Retinal pigment epithelial cell (primary cell): ENCODE results near the gene FAAP24.
"Not testable (repeated sequence)": the region's sequence is repeated elsewhere in the genome, so short reads cannot be mapped to it uniquely, and the experiment has no call there.

ENCODE experiments used
- DNase-seq: peaks from one replicate; pipeline ENCODE4 v3.0.0-alpha.2; 2010; ENCODE audit warnings: low read depth
- H3K4me3 ChIP-seq: 2 replicates; pipeline ENCODE4 v1.5.1; 2011; ENCODE audit warnings: mild to moderate bottlenecking, low read length, control low read depth, moderate library complexity
- TF ChIP-seq, protein P1 (sequence below): conservative IDR thresholded peaks from 2 replicates; pipeline ENCODE4 v1.5.1; 2011; ENCODE audit warnings: low read depth, low read length, control low read depth, inconsistent platforms

FAAP24 gene

DNA sequence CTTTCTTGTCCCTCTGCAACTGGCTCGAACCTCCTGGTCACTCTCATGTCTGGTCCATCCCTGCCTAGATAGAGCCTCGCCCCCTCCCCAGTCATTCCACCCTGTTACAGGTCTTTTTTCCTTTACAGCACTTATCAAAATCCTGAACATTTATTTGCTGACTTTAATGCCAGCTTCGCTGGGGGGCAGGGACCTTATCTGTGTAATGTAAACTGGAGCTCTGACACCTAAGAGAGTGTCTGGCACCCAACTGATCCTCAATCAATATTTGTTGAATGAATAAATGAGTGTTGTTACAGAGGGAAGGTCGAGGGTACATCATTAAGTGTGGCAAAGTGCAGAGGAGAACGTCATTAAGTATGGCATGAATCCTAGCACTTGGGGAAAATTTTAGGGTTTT is 16.7 kb downstream of the FAAP24 start:
- DNase-seq: no peak
- TF ChIP-seq, protein P1, sequence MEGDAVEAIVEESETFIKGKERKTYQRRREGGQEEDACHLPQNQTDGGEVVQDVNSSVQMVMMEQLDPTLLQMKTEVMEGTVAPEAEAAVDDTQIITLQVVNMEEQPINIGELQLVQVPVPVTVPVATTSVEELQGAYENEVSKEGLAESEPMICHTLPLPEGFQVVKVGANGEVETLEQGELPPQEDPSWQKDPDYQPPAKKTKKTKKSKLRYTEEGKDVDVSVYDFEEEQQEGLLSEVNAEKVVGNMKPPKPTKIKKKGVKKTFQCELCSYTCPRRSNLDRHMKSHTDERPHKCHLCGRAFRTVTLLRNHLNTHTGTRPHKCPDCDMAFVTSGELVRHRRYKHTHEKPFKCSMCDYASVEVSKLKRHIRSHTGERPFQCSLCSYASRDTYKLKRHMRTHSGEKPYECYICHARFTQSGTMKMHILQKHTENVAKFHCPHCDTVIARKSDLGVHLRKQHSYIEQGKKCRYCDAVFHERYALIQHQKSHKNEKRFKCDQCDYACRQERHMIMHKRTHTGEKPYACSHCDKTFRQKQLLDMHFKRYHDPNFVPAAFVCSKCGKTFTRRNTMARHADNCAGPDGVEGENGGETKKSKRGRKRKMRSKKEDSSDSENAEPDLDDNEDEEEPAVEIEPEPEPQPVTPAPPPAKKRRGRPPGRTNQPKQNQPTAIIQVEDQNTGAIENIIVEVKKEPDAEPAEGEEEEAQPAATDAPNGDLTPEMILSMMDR: no peak
- no peak overlapping the region for H3K4me3 ChIP-seq

DNA sequence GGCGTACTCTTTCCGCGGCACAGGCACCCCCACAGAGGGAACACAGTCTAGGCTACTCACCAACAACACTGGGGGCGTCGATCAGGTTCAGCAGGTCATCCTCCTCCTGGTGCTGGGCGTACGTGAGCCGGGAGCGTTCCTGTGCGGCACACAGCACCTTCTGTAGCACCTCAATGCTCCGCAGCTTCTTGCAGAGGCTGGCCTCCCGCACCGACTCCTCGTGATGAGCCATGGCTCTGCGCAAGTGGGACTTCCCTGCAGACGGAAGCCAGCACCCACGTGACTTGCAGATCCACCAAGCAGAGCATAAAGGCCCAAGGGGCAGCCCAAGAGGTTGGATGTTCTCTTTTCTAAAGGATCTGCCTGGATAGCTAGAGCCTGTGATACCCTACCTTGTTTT is 23.9 kb downstream of the FAAP24 start:
- not testable (repeated sequence) for H3K4me3 ChIP-seq, DNase-seq

DNA sequence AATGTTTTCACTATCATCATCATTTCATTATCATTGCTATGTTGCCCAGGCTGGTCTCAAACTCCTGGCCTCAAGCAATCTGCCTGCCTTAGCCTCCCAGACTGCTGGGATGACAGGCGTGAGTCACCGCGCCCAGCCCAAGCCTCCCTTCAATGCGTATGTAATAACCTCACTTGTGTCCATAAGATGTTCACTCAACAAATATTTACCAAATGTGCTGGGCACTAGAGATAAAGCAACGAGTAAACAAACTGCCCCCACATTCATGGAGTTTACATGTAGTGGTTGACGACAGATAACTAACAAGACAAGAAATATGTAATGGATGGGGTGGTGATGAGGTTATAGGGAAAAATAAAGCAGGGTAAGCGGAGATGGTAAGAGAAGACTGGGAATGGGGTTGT is 25.0 kb downstream of the FAAP24 start:
- DNase-seq, H3K4me3 ChIP-seq: not testable (repeated sequence)

DNA sequence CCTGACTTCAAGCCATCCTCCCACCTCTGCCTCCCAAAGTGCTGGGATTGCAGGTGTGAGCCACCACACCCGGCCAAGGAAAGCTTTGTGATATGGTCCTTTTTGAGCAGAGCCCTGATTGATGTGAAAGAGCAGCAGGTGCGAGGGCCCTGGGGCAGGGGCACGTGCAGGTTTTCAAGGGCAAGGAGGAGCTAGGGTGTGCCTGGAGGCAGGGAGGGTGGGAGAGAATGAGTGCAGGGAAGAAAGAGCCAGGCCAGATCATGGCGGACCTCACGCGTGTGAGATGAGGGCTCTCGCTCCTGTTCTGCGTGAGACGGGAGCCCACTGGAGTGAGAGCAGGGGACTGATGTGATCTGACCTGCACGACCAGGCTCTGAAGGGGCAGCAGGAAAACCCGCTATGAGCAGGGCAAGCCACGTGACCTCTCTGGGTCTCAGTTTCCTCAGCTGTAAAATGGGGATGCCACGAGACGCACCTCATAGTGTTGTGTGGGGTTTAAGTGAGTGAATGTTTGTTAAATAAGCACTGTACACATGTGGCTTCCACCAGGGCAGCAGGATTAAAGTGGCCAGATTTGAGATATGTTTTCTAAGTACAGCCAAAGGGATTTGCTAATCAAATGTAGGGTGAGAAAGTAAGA is 25.8 kb downstream of the FAAP24 start:
- no peak for DNase-seq
- TF ChIP-seq, protein P1: no peak
- H3K4me3 ChIP-seq: no peak overlapping the region

DNA sequence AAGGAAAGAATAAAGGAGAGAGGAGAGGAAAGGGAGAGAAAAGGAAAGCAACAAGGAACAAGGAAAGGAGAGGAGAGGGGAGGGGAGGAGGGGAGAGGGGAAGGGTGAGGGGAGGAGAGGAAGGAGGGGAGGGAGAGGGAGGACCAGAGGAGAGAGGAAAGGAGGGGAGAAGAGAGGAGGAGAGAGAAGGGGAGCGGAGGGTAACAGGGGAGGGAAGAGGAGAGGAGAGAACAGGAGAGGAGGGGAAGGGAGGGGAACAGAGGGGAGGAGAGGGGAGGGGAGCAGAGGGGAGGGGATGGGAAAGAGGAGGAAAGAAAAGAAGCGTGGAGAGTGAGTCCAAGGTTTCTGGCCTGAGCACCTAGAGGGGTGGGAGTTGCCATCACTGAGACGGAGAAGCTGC is 26.7 kb downstream of the FAAP24 start:
- no peak overlapping the region for H3K4me3 ChIP-seq
- DNase-seq: no peak
- TF ChIP-seq, protein P1: no peak

DNA sequence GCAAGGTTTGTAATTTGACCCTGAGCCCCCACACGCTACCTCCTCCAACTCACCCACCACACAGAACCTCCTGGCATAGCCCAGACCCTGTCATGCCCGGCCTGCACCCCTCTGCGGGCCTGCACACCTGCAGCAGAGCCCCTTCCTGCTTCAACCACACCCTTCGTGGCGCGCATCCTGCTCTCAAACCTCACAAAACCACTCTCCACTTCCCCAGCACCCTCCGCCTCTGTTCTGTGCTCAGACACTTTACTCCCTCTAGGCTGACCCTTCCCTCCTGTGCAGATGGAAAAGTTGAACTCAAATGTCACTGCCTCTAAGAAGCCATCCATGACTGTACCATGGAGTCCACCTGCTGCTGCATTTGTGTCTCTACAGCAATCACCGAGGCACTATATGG is 28.5 kb downstream of the FAAP24 start:
- TF ChIP-seq, protein P1: no peak
- no peak for DNase-seq
- no peak overlapping the region for H3K4me3 ChIP-seq

DNA sequence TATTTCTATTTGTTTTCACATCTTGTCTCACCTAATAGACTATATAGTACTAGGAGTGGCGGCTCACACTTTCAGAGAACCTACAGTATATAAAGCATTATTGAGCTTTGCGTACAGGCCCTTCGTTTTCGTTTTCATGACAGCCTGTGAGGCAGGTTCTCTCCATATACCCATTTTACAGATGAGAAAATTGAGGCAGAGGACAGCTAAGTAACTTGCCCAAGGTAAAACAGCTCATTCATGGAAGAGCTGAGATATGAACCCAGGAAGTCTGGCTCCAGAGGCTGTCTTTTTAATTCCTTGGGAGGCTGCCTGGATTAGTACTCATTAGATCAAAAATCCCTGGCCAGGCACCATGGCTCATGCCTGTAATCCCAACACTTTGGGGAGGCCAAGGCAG is 28.9 kb downstream of the FAAP24 start:
- no peak for DNase-seq
- TF ChIP-seq, protein P1: no peak
- no peak overlapping the region for H3K4me3 ChIP-seq

DNA sequence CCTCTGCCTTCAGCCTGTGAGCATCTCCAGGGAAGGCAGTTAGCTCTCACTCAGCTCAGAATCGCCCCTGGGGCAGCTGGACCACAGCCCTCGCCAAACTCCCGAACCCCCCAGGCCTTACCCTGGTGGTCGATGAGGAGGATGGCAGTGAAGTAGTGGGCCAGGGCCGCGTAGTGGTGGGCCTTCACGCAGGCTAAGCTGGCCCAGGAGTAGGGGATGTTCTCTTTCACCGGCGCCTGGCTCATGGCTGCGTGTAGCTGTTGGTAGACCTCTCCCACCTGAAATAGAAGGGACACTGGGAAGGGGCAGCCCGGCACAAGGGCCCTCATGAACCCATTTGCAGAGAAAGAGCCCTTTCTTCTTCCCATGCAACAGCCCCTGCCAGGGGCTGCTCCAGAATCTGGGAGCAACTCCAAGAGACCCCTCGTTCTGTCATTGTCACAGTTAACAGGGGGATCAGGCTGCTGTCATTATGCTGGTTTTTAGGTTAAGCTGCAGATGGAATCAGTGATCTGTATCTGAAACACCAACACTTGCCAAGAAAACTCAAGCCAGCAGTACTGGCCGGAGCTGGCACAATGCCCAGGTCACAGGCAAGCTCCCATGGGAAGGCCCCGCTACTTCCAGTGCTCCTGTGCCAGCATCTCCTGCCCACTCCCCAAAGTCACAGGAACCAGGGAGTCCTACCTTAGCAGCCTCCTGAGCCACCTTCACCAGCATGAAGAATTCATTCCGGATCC is 30.3 kb downstream of the FAAP24 start:
- H3K4me3 ChIP-seq, DNase-seq: not testable (repeated sequence)

DNA sequence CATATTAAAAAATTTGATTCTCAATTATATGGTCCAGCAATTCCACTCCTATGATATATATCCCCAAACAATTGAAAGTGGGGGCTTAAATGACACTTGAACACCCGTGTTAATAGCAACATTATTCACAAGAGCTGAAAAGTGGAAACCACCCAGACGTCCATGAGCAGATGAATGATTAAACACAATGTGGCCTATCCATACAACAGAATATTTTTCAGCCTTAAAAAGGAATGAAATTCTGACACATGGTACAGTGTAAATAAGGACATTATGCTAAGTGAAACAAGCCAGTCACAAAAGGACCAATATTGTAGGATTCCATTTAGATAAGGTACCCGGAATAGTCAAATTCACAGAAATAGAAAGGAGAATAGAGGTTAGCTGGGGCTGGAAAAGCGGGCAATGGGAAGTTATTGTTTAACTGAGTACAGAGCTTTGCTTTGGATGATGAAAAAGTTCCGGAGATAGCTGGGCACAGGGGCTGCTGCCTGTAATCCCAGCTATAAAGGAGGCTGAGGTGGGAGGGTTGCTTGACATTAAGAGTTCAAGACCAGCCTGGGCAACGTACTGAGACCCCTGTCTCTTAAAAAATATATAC is 31.5 kb downstream of the FAAP24 start:
- DNase-seq, H3K4me3 ChIP-seq: not testable (repeated sequence)
